Stimulated activated CD4-positive, alpha-beta T cell treated with anti-CD3 and anti-CD28 coated beads, Interleukin-4, amount 100 ng/mL, for 4 hours (primary cell): ENCODE data around the gene EHMT1.
"Not testable (repeated sequence)": the region's sequence is repeated elsewhere in the genome, so short reads cannot be mapped to it uniquely, and the experiment has no call there.

Source experiments
- DNase-seq, 2 experiments: peaks; one replicate each; pipeline ENCODE4 v3.0.0-alpha.2; 2020

The EHMT1 gene

DNA sequence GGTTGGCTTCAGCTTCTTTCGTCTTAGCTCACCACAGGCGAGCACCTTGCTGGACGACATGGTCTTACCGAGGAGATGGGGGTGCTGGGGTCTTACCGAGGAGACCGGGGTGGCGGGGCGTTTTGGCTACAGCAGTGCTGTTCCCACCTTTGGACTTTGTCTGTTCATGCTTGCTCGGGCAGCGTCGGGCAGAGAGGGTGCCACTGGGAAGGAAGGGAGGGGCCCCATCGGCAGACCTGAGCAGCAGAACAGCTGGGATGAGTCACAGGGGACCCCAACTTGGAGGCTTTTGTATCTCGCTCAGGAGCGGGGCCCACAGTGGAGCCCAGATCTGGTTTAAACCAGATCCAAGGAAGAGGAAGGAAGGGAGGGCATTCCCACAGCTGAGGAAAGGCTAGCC is 152.8 kb downstream of the EHMT1 start:
- no peak for DNase-seq

DNA sequence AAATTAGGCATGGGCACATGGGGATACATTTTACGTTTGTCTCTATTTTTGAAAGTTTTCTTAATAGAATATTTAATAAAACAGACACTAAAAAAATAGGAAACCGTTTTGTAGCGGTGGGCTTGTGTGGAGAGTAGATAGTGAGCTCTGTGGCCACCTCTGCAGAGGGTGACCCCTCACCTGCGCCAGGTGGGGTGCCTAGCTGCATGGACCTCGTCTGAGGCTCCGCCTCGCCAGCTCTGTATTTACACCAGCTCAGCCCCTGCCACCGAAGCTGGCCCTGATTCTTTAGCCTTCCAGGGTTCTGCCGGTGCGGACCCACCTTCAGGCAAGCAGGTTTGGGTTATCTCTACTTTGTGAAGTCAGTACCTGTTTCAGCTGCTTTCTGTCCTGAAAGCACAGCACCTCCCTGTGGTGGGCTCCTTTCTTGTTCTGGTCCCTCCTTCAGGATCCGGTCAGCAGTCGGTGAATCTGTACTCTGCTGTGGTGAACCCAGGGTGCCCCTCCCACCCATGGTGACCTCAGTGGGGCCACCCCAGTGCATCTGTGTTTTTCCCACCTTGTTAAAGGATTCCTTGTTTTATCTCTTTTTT is 153.6 kb downstream of the EHMT1 start:
- no peak for DNase-seq

- no peak for DNase-seq
Measured at GRCh38 chr9:137774775-137775386, 156.1 kb downstream of the EHMT1 start.

GRCh38 chr9:137776306-137776995 is 157.6 kb downstream of the EHMT1 start:
- no peak for DNase-seq

- no peak for DNase-seq
Measured at GRCh38 chr9:137777761-137778160, 159.0 kb downstream of the EHMT1 start.

GRCh38 chr9:137778336-137778735 is 159.5 kb downstream of the EHMT1 start:
- no peak for DNase-seq

- no peak for DNase-seq
Measured at GRCh38 chr9:137778914-137779313, 160.1 kb downstream of the EHMT1 start.

- not testable (repeated sequence) for DNase-seq
Measured at GRCh38 chr9:137780031-137780430, 161.2 kb downstream of the EHMT1 start.

DNA sequence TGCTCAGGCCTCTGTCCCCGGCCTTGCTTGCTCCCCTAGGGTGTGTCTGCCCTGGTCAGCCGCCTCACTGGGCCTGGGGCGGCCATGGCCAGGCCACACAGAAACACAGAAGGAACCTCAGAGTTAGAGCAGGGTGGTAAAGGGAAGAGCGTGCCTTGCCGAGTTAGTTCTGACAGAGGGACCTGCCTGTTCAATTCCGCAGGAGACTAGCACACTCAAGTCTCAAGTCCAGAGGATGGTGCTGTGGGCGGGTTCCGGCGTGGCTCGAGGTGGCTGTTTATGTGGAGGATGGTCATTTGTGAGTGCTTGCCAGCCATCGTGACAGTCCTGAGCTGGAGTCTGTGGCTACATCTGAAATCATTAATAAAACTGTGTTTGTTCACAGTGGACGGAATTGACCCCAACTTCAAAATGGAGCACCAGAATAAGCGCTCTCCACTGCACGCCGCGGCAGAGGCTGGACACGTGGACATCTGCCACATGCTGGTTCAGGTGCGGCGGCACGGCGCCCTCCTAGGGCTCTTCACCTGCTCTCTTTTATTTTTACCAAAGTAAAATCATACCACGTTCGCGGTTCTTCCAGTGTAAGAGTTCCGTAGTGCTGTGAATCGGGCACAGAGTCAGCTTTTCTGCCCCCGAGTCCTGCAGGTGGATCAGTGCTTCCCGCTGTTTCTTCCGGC is 163.2 kb downstream of the EHMT1 start:
- no peak for DNase-seq

DNA sequence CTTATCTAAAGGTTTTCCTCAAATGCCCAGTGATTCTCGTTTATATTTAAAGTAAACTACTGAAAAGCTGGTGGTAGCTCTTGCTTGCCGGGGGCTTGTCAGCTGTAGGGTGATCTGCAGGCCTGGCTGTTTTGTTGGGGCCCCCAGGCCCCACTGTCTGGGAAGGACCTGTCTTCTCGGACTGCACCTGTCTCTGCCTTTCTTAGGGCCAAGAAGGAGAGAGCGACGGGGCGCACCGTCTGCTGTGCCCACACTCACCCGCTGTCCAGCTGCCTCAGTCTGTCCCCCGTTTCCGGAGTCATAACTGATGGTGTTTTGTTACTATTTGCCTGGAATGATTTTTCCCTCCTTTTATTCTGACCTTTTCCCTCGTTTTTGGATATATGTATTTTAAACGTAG is 164.7 kb downstream of the EHMT1 start:
- DNase-seq = no peak

- DNase-seq = no peak
Measured at GRCh38 chr9:137784046-137784445, 165.2 kb downstream of the EHMT1 start.

DNA sequence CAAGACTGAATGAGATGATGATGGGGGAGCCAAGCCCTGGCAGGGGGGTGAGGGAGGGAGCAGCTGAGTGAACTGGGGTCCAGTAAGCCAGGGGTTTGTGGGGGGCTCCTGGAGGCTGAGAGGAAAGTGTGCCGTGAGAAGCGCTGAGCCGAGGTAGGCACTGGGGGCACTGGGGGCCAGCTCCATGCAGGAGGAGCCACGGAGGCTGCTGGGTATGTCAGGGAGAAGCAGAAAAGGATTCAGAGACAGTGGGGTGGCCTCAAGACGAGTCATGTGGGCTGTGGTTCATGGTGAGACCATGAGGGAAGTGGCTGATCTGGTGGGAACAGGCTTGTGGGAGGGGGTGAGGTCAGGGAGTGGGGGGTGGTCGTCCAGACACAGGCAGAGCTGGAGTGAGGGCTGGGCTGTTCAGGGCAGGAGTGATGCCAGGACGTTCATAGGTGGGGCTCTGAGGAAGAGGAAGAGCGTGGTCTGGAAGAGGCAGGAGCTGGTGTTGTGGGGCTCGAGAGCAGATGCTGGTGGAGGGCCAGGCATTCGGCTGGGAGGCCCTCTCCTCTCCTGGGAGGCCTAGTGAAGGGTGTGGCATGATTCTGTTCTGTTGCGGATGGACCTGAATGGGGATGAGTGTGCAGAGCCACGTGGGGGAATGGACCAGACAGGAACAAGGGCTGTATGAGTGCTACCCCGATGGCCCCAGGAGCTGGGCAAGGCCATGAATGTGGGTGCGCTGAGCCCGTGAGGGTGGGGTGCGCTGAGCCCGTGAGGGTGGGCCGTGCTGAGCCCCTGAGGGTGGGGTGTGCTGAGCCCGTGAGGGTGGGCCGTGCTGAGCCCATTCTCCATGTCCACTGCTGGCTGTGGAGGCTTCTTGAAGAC is 166.1 kb downstream of the EHMT1 start:
- DNase-seq = no peak

- no peak for DNase-seq
Measured at GRCh38 chr9:137785704-137786161, 166.9 kb downstream of the EHMT1 start.

GRCh38 chr9:137786511-137786920 is 167.7 kb downstream of the EHMT1 start:
- no peak for DNase-seq

- no peak for DNase-seq
Measured at GRCh38 chr9:137787381-137787780, 168.6 kb downstream of the EHMT1 start.

- no peak for DNase-seq
Measured at GRCh38 chr9:137787786-137788505, 169.1 kb downstream of the EHMT1 start.

GRCh38 chr9:137788561-137789294 is 169.9 kb downstream of the EHMT1 start:
- DNase-seq = no peak

- DNase-seq = no peak
Measured at GRCh38 chr9:137789295-137789895, 170.6 kb downstream of the EHMT1 start.

- DNase-seq = no peak
Measured at GRCh38 chr9:137791947-137792346, 173.1 kb downstream of the EHMT1 start.

DNA sequence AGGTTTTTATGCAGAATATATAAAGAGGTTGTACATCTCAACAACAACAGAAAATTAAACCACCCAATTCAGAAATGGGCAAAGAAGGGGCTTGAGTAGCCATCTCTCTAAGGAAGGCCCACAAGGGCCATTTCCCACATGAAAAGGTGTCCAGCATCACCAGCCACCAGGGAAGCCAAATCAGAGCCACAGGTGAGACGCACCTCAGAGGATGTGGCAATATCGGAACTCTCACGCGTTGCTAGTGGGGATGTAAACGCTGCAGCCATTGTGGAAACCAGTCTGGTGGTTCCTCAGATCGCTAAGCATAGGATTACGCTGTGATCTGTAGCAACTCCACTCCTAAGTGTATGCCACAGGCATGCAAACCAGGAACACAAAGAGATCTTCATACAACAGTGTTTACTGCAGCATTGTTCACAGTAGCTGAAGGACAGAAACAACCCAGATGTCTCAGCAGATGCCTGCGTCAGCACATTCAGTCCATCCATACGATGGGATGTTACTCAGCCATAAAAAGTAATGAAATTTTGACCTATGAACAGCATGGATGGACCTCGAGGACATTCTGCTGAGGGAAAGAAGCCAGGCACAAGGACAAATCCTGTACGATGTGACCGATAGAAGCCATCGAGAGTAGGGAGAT is 174.5 kb downstream of the EHMT1 start:
- DNase-seq = no peak
